Breast epithelium (tissue), 3 donors: Measurements from ENCODE around the gene BICD1.

Source experiments
- CTCF ChIP-seq, 3 donors: fragments of 450-650 bp; IDR thresholded peaks; one replicate each; pipeline ENCODE4 v1.5.1; 2016 to 2017; ENCODE audit warnings: antibody characterized with exemption in 3 of 3, mild to moderate bottlenecking in 3 of 3, moderate library complexity in 3 of 3
- POLR2A ChIP-seq: fragments of 450-650 bp; IDR thresholded peaks from one replicate; pipeline ENCODE4 v1.6.1; 2016; ENCODE audit warnings: antibody characterized with exemption, mild to moderate bottlenecking, moderate library complexity
- POLR2AphosphoS5 ChIP-seq, 3 donors: sonication (generic); formaldehyde crosslinking; IDR thresholded peaks; one replicate each; pipeline ENCODE4 v1.6.1; 2017; ENCODE audit warnings: antibody characterized with exemption in 3 of 3

- TF ChIP-seq POLR2A (no peak), POLR2AphosphoS5 (IDR thresholded peaks at IDR 0.05) (no peak), CTCF (IDR thresholded peaks at IDR 0.05) (no peak)
Observed at GRCh38 chr12:32117316-32117715, 10.7 kb downstream of the BICD1 start.
